GM21515 (cell line): ENCODE results near the gene MKI67.
"Not testable (repeated sequence)": the region's sequence is repeated elsewhere in the genome, so short reads cannot be mapped to it uniquely, and the experiment has no call there.

ENCODE experiments used
- ATAC-seq: cut with Tn5 transposase; IDR thresholded peaks from one replicate; pipeline ENCODE4 v1.9.1; 2021; ENCODE audit not compliant: unreplicated experiment

The MKI67 gene

GRCh38 chr10:128111696-128112095 is 14.5 kb downstream of the MKI67 start:
- no peak for ATAC-seq

DNA sequence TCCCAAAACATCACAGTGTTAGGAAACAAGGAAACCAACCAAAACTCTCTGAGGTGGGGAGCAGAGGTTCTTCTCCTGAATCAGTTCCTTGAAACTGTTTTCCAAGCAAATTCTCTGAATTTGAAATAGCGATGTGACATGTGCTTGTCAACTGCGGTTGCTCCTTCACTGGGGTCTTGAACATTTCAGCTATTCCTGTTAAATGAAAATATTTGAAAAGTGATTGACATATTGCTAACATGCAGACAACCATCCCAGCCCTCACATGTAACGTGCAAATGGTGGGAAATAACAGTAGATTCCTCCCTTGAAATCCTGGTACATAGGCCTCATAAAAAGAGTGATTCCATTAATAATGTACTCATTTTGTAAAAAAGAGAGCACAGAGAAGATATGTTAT is 15.9 kb downstream of the MKI67 start:
- ATAC-seq, result no peak

DNA sequence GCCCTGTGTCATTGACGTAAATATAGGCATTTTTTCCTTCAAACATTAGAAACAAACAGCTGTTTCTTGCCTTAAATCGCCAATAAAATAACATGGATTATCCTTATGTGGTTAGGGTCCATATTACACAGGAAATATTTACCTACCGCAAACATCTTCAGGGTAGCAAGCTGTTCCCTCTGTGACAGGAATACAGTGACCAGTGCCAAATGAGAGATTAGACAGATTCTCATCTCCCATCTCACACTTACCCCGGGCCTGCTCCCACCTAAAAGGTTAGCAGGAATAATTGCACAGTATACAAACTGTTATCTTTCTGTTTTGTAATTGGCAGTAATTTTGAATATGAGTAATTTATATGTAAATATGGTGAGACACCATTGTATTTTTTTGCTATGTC is 16.5 kb downstream of the MKI67 start:
- ATAC-seq, result no peak

GRCh38 chr10:128105383-128105782 is 20.8 kb downstream of the MKI67 start:
- ATAC-seq, result no peak

GRCh38 chr10:128103229-128103714 is 23.0 kb downstream of the MKI67 start:
- no peak for ATAC-seq

- ATAC-seq, result no peak
Observed at GRCh38 chr10:128102480-128103228, 23.6 kb downstream of the MKI67 start.

- ATAC-seq, result no peak
Observed at GRCh38 chr10:128101901-128102300, 24.3 kb downstream of the MKI67 start.

DNA sequence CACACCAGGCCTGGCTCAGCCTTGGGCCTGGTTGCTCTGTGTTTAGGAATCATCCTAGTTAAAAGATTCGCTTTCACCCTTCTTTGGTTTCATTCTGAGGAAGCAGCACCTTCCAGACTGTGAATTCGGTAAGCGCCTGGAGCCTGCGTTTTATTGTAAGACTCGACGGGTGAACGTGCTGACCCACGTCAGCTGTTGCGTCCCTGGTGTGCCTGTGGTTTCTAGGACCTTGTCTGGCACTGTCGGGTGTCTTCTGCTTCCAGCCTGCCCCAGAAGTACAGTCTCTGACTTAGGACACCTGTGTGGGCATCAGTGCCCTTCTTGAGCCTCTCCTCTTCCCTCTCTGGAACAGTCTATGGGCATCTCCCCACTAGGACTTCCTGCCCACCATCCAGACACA is 26.3 kb downstream of the MKI67 start:
- ATAC-seq, result no peak

DNA sequence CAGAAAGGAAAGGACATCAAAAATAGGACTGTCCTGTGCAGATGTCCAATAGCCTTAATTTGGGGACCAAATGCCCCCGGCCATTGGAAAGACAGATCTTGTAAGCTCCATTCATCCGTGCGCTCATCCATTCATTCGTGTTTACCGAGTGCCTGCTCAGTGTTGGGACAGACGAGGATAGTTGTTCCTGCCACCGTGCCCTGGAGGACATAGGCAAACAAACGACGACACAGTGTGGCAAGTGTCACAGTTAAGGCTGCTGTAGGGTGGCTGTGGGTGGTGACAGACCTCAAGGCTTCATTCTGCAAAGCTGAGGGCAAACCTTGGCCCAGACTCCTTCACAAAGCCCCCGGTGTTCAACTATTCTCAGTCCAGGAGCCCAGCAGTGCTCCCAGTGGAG is 27.6 kb downstream of the MKI67 start:
- no peak for ATAC-seq

GRCh38 chr10:128097783-128098182 is 28.4 kb downstream of the MKI67 start:
- no peak for ATAC-seq

GRCh38 chr10:128096486-128097199 is 29.6 kb downstream of the MKI67 start:
- ATAC-seq, result no peak

DNA sequence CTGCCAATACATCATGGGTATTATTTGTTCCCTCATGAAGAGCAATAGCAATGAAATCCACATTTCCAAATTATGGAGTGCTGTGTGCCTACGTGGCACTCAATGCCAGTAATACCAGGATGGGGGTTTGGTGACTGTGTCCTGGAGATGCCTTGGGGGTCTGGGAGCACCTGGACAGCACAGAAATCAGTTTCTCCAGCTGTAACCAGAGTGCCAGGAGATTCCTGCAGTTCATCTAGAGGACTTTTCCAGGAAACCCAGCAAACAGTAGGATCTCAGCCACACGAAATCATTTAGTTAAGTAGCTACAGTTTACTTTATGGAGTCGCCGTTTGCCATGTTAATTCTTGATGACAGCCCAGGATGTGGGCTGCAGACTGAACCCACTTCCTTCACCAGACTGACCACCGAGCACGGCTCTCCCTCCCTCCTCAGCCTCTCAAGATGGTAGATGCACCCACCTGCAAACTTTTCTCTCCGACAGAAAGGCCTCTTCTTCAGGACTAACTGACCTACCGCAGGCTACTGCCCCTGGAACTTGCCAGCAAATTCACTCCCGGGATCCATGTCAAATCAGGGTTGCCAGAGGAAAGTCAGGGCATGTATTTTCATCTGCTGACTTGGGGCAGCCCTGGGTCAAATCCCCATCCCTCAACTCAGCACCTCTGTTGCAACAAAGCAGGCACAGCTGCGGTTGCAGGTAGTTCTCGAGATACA is 30.3 kb downstream of the MKI67 start:
- ATAC-seq, result no peak

- ATAC-seq, result no peak
Observed at GRCh38 chr10:128095027-128095752, 31.0 kb downstream of the MKI67 start.

- ATAC-seq, result not testable (repeated sequence)
Observed at GRCh38 chr10:128094596-128094995, 31.6 kb downstream of the MKI67 start.

- ATAC-seq, result no peak
Observed at GRCh38 chr10:128092454-128092853, 33.8 kb downstream of the MKI67 start.

- ATAC-seq, result no peak
Observed at GRCh38 chr10:128091636-128092210, 34.5 kb downstream of the MKI67 start.

DNA sequence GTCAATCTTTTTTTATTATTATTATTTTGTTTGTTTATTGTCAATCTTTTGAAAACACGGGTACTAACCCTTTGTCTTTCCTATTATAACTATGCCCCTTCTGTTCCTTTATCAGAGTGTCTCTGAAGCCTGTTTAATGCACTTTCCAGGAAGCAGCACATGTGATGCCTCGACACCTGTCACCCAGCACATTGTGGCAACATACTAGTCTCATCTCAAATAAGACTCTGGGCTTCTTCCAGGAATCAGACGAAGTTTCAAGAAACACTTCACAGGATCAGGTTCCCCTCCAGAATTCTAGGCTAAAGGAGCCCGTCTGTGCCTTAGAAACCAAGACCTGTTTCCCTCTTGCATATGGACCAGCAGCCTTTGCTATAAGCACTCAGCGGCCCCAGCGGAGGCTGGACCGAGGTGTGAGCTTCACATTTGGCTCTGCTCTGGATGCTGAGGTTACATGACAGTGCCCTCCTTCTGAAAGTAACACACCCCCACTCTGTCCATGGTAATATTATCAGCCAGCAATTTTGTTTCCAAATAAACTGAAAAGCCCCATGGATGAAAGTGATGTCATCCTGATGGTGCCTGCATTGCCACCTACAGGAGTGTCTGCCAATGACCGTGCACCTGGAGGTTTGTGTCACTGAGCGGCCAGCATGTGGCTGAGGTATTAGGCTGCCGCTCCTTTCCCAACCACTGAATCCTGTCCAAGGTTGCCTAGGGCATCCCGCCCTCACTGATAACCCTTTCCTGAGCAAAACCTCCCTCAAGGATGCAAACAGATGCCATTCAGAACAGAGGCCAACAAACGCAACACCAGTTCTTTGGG is 38.1 kb downstream of the MKI67 start:
- ATAC-seq, result no peak

- ATAC-seq, result no peak
Observed at GRCh38 chr10:128087146-128087883, 38.9 kb downstream of the MKI67 start.
